ENCODE data around the gene ATP6V1G3. TPM values are rescaled to one million over a fixed set of nuclear protein-coding genes. Genes with fewer than 3 reads are reported as not detected.

The ATP6V1G3 gene
- polyA plus RNA-seq, 3 donors, result not detected

DNA sequence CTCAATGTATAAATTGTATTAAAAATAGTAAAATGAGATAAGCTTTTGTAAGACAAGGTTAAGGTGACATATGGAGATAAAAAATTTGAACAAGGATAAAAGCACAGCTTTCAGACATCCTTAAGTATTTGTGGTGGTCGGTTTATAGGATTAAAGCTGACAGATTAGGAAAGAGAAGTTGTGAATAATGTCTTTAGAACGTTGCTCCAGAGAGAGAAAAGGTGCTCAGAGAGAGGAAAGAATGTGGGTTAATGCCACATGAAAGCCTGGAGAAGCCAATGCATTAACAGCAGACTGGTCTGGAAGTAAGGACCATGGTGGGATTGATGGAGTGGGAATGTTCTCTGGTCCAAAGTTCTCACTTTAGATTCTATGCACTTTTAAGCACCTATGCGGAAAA lies 44.8 kb downstream of the ATP6V1G3 start:
- Histone ChIP-seq H3K79me2 (ENCODE audit: insufficient read depth, low read length) (no peaks in the 10 kb centered on the region), H4K20me1 (ENCODE audit: insufficient read depth, low read length) (no peaks in the 10 kb centered on the region), H3K27ac (ENCODE audit: low read depth in 1 of 2, low read length in 2 of 2) (no peak overlapping the region), H2AFZ (ENCODE audit: insufficient read depth, low read depth, low read length, poor library complexity, severe bottlenecking) (no peak overlapping the region), H3K4me3 (replicated peaks in 1 of 3; ENCODE audit: low read depth in 2 of 3, low read length in 3 of 3) (no peak overlapping the region), H3K4me1 (ENCODE audit: control insufficient read depth in 1 of 2, insufficient read depth in 2 of 2, low read length in 2 of 2) (peaks cover 19 to 32% of the 10 kb centered on the region in 2 donors), H3K36me3 (replicated peaks in 1 of 2; ENCODE audit: control insufficient read depth in 1 of 2, insufficient read depth in 2 of 2, low read length in 2 of 2) (no peaks in the 10 kb centered on the region), H3K4me2 (replicated peaks; ENCODE audit: extremely low read depth, low read length, poor library complexity, severe bottlenecking) (no peak overlapping the region), H3K9ac (ENCODE audit: insufficient read depth, low read length, poor library complexity, severe bottlenecking) (no peak overlapping the region), H3K9me3 (replicated peaks in 1 of 2; ENCODE audit: control insufficient read depth in 1 of 2, insufficient read depth in 1 of 2, low read length in 2 of 2) (no peaks in the 10 kb centered on the region), H3K27me3 (ENCODE audit: control insufficient read depth in 2 of 2, insufficient read depth in 2 of 2, low read length in 2 of 2) (no peaks in the 10 kb centered on the region)
- TF ChIP-seq, protein P1, sequence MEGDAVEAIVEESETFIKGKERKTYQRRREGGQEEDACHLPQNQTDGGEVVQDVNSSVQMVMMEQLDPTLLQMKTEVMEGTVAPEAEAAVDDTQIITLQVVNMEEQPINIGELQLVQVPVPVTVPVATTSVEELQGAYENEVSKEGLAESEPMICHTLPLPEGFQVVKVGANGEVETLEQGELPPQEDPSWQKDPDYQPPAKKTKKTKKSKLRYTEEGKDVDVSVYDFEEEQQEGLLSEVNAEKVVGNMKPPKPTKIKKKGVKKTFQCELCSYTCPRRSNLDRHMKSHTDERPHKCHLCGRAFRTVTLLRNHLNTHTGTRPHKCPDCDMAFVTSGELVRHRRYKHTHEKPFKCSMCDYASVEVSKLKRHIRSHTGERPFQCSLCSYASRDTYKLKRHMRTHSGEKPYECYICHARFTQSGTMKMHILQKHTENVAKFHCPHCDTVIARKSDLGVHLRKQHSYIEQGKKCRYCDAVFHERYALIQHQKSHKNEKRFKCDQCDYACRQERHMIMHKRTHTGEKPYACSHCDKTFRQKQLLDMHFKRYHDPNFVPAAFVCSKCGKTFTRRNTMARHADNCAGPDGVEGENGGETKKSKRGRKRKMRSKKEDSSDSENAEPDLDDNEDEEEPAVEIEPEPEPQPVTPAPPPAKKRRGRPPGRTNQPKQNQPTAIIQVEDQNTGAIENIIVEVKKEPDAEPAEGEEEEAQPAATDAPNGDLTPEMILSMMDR (IDR thresholded peaks at IDR 0.05), result no peak
- no peaks in the 10 kb centered on the region for H3K27me3 Mint-ChIP-seq (ENCODE audit: low read depth in 3 of 3)
- peaks cover 0 to 1% (median 0%) of the 10 kb centered on the region in 7 donors for H3K9me3 Mint-ChIP-seq
- H3K4me3 Mint-ChIP-seq, result no peak overlapping the region
- H3K36me3 Mint-ChIP-seq, result peaks cover 0 to 3% of the 10 kb centered on the region in 2 donors
- DNase-seq, result no peak
- intact Hi-C loops (cut with micrococcal nuclease), result no loop called here
- peaks cover 34% of the 10 kb centered on the region for H3K4me1 Mint-ChIP-seq
- WGBS (ENCODE audit: insufficient coverage), result 58% methylated on average over 2 of the region's 3 CpGs
- H3K27ac Mint-ChIP-seq, result no peak overlapping the region

DNA sequence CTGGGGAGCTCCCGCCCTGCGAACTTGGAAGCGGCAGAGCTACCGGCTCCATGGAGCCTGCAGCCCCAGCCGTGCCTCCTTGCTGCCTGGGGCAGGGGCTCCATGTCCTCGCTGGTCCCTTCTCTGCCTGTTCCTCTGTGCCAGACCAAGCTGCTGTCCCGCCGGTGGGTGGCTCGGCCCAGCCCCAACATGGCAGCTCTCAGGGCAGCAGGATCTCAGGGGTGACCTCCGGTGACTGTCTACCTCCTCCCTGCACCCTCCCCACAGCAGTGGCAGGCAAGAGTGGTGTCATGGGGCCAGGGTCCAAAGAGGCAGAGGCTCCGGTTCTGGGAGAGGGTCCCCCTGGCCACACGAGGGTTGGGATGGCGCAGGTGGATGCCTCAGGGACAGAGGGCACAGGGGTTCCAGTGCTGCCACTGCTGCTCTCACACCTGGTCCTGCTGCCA lies 45.8 kb downstream of the ATP6V1G3 start:
- no peak overlapping the region for H3K4me2 ChIP-seq (replicated peaks; ENCODE audit: extremely low read depth, low read length, poor library complexity, severe bottlenecking)
- no peak overlapping the region for H3K27ac ChIP-seq (ENCODE audit: low read depth in 1 of 2, low read length in 2 of 2)
- Mint-ChIP-seq H3K27ac (no peak overlapping the region), H3K27me3 (ENCODE audit: low read depth in 3 of 3) (no peaks in the 10 kb centered on the region), H3K9me3 (peaks cover 0 to 1% (median 0%) of the 10 kb centered on the region in 7 donors), H3K4me3 (no peak overlapping the region), H3K4me1 (peaks cover 30% of the 10 kb centered on the region), H3K36me3 (peaks cover 0 to 3% of the 10 kb centered on the region in 2 donors)
- no peaks in the 10 kb centered on the region for H3K9me3 ChIP-seq (replicated peaks in 1 of 2; ENCODE audit: control insufficient read depth in 1 of 2, insufficient read depth in 1 of 2, low read length in 2 of 2)
- intact Hi-C loops (cut with micrococcal nuclease), result no loop called here
- 98% methylated on average over 12 of the region's 13 CpGs for WGBS (ENCODE audit: insufficient coverage)
- H3K27me3 ChIP-seq (ENCODE audit: control insufficient read depth in 2 of 2, insufficient read depth in 2 of 2, low read length in 2 of 2), result no peaks in the 10 kb centered on the region
- H2AFZ ChIP-seq (ENCODE audit: insufficient read depth, low read depth, low read length, poor library complexity, severe bottlenecking), result no peak overlapping the region
- no peaks in the 10 kb centered on the region for H3K36me3 ChIP-seq (replicated peaks in 1 of 2; ENCODE audit: control insufficient read depth in 1 of 2, insufficient read depth in 2 of 2, low read length in 2 of 2)
- no peak overlapping the region for H3K9ac ChIP-seq (ENCODE audit: insufficient read depth, low read length, poor library complexity, severe bottlenecking)
- H3K79me2 ChIP-seq (ENCODE audit: insufficient read depth, low read length), result no peaks in the 10 kb centered on the region
- H3K4me1 ChIP-seq (ENCODE audit: control insufficient read depth in 1 of 2, insufficient read depth in 2 of 2, low read length in 2 of 2), result peaks cover 15 to 23% of the 10 kb centered on the region in 2 donors
- DNase-seq, result no peak
- no peak overlapping the region for H3K4me3 ChIP-seq (replicated peaks in 1 of 3; ENCODE audit: low read depth in 2 of 3, low read length in 3 of 3)
- no peaks in the 10 kb centered on the region for H4K20me1 ChIP-seq (ENCODE audit: insufficient read depth, low read length)
- TF ChIP-seq, protein P1 (IDR thresholded peaks at IDR 0.05), result no peak

Measured in CD14-positive monocyte (primary cell).